H1 (cell line): ENCODE measurements around the gene NOVA1. TPM values are rescaled to one million over a fixed set of nuclear protein-coding genes. Genes with fewer than 3 reads are reported as not detected.

Source experiments
- CTCF ChIA-PET: fragments of 300-600 bp; sonication (Branson Sonifier 250); formaldehyde crosslinking; loops from one replicate; lab custom pipeline; 2021; ENCODE audit not compliant: partially characterized antibody; lab: Charles Lee
- POLR2A ChIA-PET: fragments of 300-600 bp; sonication (Branson Sonifier 250); formaldehyde crosslinking; loops from one replicate; lab custom pipeline; 2021; ENCODE audit warnings: inconsistent platforms; ENCODE audit not compliant: partially characterized antibody; lab: Charles Lee
- DNase-seq, 2 experiments: peaks; one replicate each; pipeline versions ENCODE4 v3.0.0 to v3.0.0-alpha.2; 2010 to 2022; ENCODE audit warnings: low spot score in 2 of 2, low read depth in 1 of 2, mixed read lengths in 1 of 2
- FAIRE-seq: peaks from 2 replicates; lab custom pipeline; 2011; peaks lifted over from hg19 to GRCh38; lab: Jason Lieb, UNC
- H2AFZ ChIP-seq: 2 replicates; pipeline ENCODE4 v1.8.1; 2012; ENCODE audit warnings: low read length, inconsistent platforms
- H2AK5ac ChIP-seq: 2 replicates; pipeline ENCODE4 v1.6.1; 2013; ENCODE audit warnings: low read depth, low read length
- H2BK120ac ChIP-seq: replicated peaks from 2 replicates; pipeline ENCODE3; 2013; ENCODE audit warnings: low read depth, low read length, inconsistent platforms
- H2BK12ac ChIP-seq: 2 replicates; pipeline ENCODE4 v1.6.1; 2013; ENCODE audit warnings: low read depth, low read length
- H2BK15ac ChIP-seq: 2 replicates; pipeline ENCODE4 v1.6.1; 2013; ENCODE audit warnings: low read length
- H2BK20ac ChIP-seq: 2 replicates; pipeline ENCODE4 v1.6.1; 2013; ENCODE audit warnings: low read length
- H2BK5ac ChIP-seq: 2 replicates; pipeline ENCODE4 v1.6.1; 2013; ENCODE audit warnings: low read depth, low read length
- H3K14ac ChIP-seq: 2 replicates; pipeline ENCODE4 v1.6.1; 2013; ENCODE audit warnings: inconsistent platforms; ENCODE audit not compliant: insufficient read length
- H3K18ac ChIP-seq: 2 replicates; pipeline ENCODE4 v1.6.1; 2013; ENCODE audit warnings: low read length; ENCODE audit errors: extremely low read depth
- H3K23ac ChIP-seq: 2 replicates; pipeline ENCODE4 v1.6.1; 2013; ENCODE audit warnings: inconsistent platforms; ENCODE audit not compliant: insufficient read length
- H3K23me2 ChIP-seq: 2 replicates; pipeline ENCODE4 v1.6.1; 2013; ENCODE audit warnings: low read depth, low read length
- H3K27ac ChIP-seq: 2 replicates; pipeline ENCODE4 v1.6.1; 2011; ENCODE audit warnings: low read depth, low read length, inconsistent platforms
- H3K27me3 ChIP-seq, 4 experiments: replicated peaks in 1 of 4; 1 replicate in 1 of 4; 2 replicates in 3 of 4; pipeline versions ENCODE4 v1.6.1 to v1.8.1; 2011 to 2013; ENCODE audit warnings: low read length in 3 of 4, mild to moderate bottlenecking in 3 of 4, inconsistent platforms in 2 of 4, mixed read lengths in 2 of 4, moderate library complexity in 1 of 4; ENCODE audit not compliant: control insufficient read depth in 3 of 4, insufficient read depth in 3 of 4; ENCODE audit errors: extremely low read depth in 1 of 4
- H3K36me3 ChIP-seq, 4 experiments: 2 replicates each; pipeline versions ENCODE4 v1.6.1 to v1.8.1; 2011 to 2013; ENCODE audit warnings: mild to moderate bottlenecking in 4 of 4, low read length in 3 of 4, moderate library complexity in 2 of 4, control low read depth in 1 of 4, inconsistent platforms in 1 of 4; ENCODE audit not compliant: insufficient read depth in 4 of 4, control insufficient read depth in 2 of 4
- H3K4ac ChIP-seq: replicated peaks from 2 replicates; pipeline ENCODE3; 2013; ENCODE audit warnings: low read length, low read depth, mixed read lengths, inconsistent platforms; ENCODE audit not compliant: insufficient read length
- H3K4me1 ChIP-seq, 4 experiments: replicated peaks in 1 of 4; 1 replicate in 1 of 4; 2 replicates in 3 of 4; pipeline versions ENCODE4 v1.6.1 to v1.8.1; 2011 to 2013; ENCODE audit warnings: low read length in 3 of 4, inconsistent platforms in 2 of 4, mixed read lengths in 1 of 4; ENCODE audit not compliant: insufficient read depth in 4 of 4, control insufficient read depth in 3 of 4
- H3K4me2 ChIP-seq, 2 experiments: 2 replicates each; pipeline versions ENCODE4 v1.6.1 to v1.8.1; 2011 to 2013; ENCODE audit warnings: low read depth in 2 of 2, low read length in 2 of 2, control low read depth in 1 of 2, inconsistent platforms in 1 of 2, mild to moderate bottlenecking in 1 of 2; ENCODE audit not compliant: insufficient read depth in 1 of 2
- H3K4me3 ChIP-seq, 4 experiments: fragments of 200-600, 300-600 bp in 1 of 4; sonication (generic), shearing (Covaris generic), sonication (Bioruptor Twin) in 1 of 4; 2 replicates each; pipeline versions ENCODE4 v1.5.1 to v1.8.1; 2011 to 2016; ENCODE audit warnings: low read length in 4 of 4, low read depth in 3 of 4, control low read depth in 2 of 4, inconsistent platforms in 2 of 4, mild to moderate bottlenecking in 2 of 4, mixed read lengths in 1 of 4, moderate library complexity in 1 of 4; ENCODE audit not compliant: insufficient read depth in 2 of 4; ENCODE audit errors: extremely low read depth in 1 of 4
- H3K56ac ChIP-seq: replicated peaks from 2 replicates; pipeline ENCODE3; 2013; ENCODE audit warnings: low read depth, mild to moderate bottlenecking, mixed read lengths, low read length, inconsistent platforms; ENCODE audit not compliant: insufficient read length
- H3K79me1 ChIP-seq: 2 replicates; pipeline ENCODE4 v1.6.1; 2013; ENCODE audit warnings: low read depth, low read length, control low read depth
- H3K79me2 ChIP-seq, 2 experiments: 2 replicates each; pipeline versions ENCODE4 v1.6.1 to v1.8.1; 2012 to 2013; ENCODE audit warnings: low read length in 2 of 2, mild to moderate bottlenecking in 2 of 2, inconsistent platforms in 1 of 2; ENCODE audit not compliant: insufficient read depth in 2 of 2, control insufficient read depth in 1 of 2
- H3K9ac ChIP-seq, 4 experiments: replicated peaks in 1 of 4; 1 replicate in 1 of 4; 2 replicates in 3 of 4; pipeline versions ENCODE4 v1.6.1 to v1.8.1; 2011 to 2013; ENCODE audit warnings: low read depth in 3 of 4, low read length in 3 of 4, control low read depth in 2 of 4, mild to moderate bottlenecking in 2 of 4, moderate library complexity in 2 of 4, inconsistent platforms in 1 of 4; ENCODE audit errors: extremely low read depth in 1 of 4
- H3K9me3 ChIP-seq, 2 experiments: 2 replicates each; pipeline versions ENCODE4 v1.6.1 to v1.8.1; 2012 to 2013; ENCODE audit warnings: mild to moderate bottlenecking in 2 of 2, moderate library complexity in 2 of 2, control low read depth in 1 of 2, inconsistent platforms in 1 of 2, low read depth in 1 of 2, low read length in 1 of 2, mixed read lengths in 1 of 2; ENCODE audit not compliant: insufficient read depth in 2 of 2
- H4K20me1 ChIP-seq, 2 experiments: replicated peaks in 1 of 2; 2 replicates each; pipeline versions ENCODE3 to v1.8.1; 2011 to 2013; ENCODE audit warnings: inconsistent platforms in 2 of 2, low read length in 2 of 2, mild to moderate bottlenecking in 1 of 2; ENCODE audit not compliant: insufficient read depth in 2 of 2, control insufficient read depth in 1 of 2
- H4K5ac ChIP-seq: 2 replicates; pipeline ENCODE4 v1.6.1; 2013; ENCODE audit warnings: low read length, low read depth, mixed read lengths, inconsistent platforms; ENCODE audit not compliant: insufficient read length
- H4K8ac ChIP-seq: 2 replicates; pipeline ENCODE4 v1.8.0; 2013; ENCODE audit warnings: mild to moderate bottlenecking, moderate library complexity, low read length, inconsistent platforms; ENCODE audit not compliant: insufficient read depth; ENCODE audit errors: extremely low read depth
- H4K91ac ChIP-seq: replicated peaks from 2 replicates; pipeline ENCODE3; 2013; ENCODE audit warnings: low read length, mixed read lengths, inconsistent platforms; ENCODE audit not compliant: insufficient read length
- EZH2 ChIP-seq: fragments of 200-600 bp; sonication (generic); IDR thresholded peaks from 2 replicates; pipeline ENCODE4 v1.7.1; 2012; ENCODE audit warnings: low read depth, mild to moderate bottlenecking, moderate library complexity, low read length, inconsistent platforms; ENCODE audit not compliant: severe bottlenecking
- RBBP5 ChIP-seq: IDR thresholded peaks from 2 replicates; pipeline ENCODE4 v1.7.1; 2012; ENCODE audit warnings: low read depth, mild to moderate bottlenecking, inconsistent platforms, low read length, moderate library complexity, borderline replicate concordance
- SP4 ChIP-seq: IDR thresholded peaks from 2 replicates; pipeline ENCODE4 v1.6.1; 2012; ENCODE audit warnings: low read length, inconsistent platforms
- TAF7 ChIP-seq: optimal IDR thresholded peaks from 2 replicates; pipeline ENCODE3; 2011; ENCODE audit warnings: low read depth, mild to moderate bottlenecking, inconsistent platforms, low read length, moderate library complexity, borderline replicate concordance
- TCF12 ChIP-seq: IDR thresholded peaks from 2 replicates; pipeline ENCODE4 v1.6.1; 2011; ENCODE audit warnings: low read depth, mild to moderate bottlenecking, low read length
- WGBS, 2 experiments: shearing (Covaris generic) in 1 of 2; methylation state at CpG; one replicate each; pipeline versions ENCODE4 v1.1.6 to v1.1.7; 2013 to 2015; ENCODE audit warnings: low lambda C conversion rate in 2 of 2, mixed read lengths in 2 of 2, inconsistent platforms in 1 of 2, low coverage in 1 of 2, missing lambda C conversion rate in 1 of 2; ENCODE audit not compliant: insufficient replicate concordance in 2 of 2, insufficient coverage in 1 of 2, insufficient read length in 1 of 2; ENCODE audit errors: extremely low coverage in 1 of 2, missing lambda C conversion rate in 1 of 2; 5-methylcytosine and 5-hydroxymethylcytosine counted together
- polyA plus RNA-seq, 7 experiments: library from polyadenylated mRNA; depleted of rRNA in 3 of 7; stranded (reverse) in 5 of 7; unstranded in 2 of 7; fragments of >200 nt in 5 of 7; fragments of 200-250 nt in 2 of 7; gene quantifications; 1 replicate in 5 of 7; 2 replicates in 1 of 7; 4 replicates in 1 of 7; pipeline versions ENCODE4 v1.2.1 to v1.2.3, GENCODE V29; 2011 to 2013; ENCODE audit warnings: missing spikeins in 2 of 7, mixed read lengths in 2 of 7
- total RNA-seq: library from RNA; stranded (reverse); fragmentation: NEBNext Ultra II Directional; extraction: Animal tissue kit (Norgen Biotek cat#: 25700); gene quantifications from 2 replicates; pipeline ENCODE4 v1.2.1, GENCODE V29; 2021

The NOVA1 gene
- total and polyA plus RNA-seq, 2 of the 8 experiments (the other 6 are each of a cell fraction or from before 2014, with no cell fraction given) = 6.8 to 12.7 TPM

DNA sequence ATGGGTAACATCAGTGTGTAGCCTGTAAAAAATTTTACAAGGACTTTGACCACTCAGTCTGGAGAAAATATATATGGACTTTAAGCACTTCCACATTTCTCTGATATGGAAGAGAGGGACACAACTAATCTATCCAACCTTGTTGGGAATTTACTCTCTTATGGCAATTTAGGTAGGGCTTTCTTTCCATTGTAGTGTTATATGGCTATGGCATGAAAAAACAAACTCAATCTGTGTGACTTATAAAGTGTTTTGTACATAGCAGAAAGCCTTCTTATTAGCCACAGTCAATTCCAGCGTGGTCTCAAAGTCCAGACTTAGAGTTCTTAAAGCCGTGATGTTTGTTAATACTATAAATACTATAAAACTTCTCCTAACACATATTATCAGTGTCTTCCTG is 98.3 kb downstream of the NOVA1 start:
- H3K27me3 ChIP-seq = no peaks in the 10 kb centered on the region
- H3K79me2 ChIP-seq = no peaks in the 10 kb centered on the region
- TF ChIP-seq RBBP5 (no peak), TCF12 (no peak), EZH2 (no peak), SP4 (no peak), TAF7 (no peak)

More for the DNA sequence above, 98.3 kb downstream of the NOVA1 start:
- Histone ChIP-seq H4K91ac (no peak overlapping the region), H2BK5ac (no peak overlapping the region), H4K8ac (no peak overlapping the region), H3K79me1 (no peaks in the 10 kb centered on the region), H3K4me3 (no peak overlapping the region), H2BK120ac (no peak overlapping the region), H2BK20ac (no peak overlapping the region), H3K23ac (no peak overlapping the region), H3K9me3 (no peaks in the 10 kb centered on the region), H3K9ac (no peak overlapping the region), H3K23me2 (no peaks in the 10 kb centered on the region), H3K27ac (no peak overlapping the region), H3K36me3 (no peaks in the 10 kb centered on the region), H3K14ac (no peak overlapping the region), H3K4me2 (no peak overlapping the region), H3K4me1 (no peaks in the 10 kb centered on the region), H2AK5ac (no peak overlapping the region), H3K56ac (no peak overlapping the region), H4K5ac (no peak overlapping the region), H4K20me1 (no peaks in the 10 kb centered on the region), H2BK12ac (no peak overlapping the region), H3K18ac (no peak overlapping the region), H3K4ac (no peak overlapping the region), H2BK15ac (no peak overlapping the region), H2AFZ (no peak overlapping the region)
- FAIRE-seq = no peak
- WGBS, 2 experiments = 100% methylated on average over 2 of the region's 2 CpGs; no CpG with 5 or more reads in 1 of the 2 experiments
- DNase-seq = no peak
- ChIA-PET POLR2A (no interaction called here), CTCF (no interaction called here)
